H1 (cell line): Measurements from ENCODE around the gene HRH1.

ENCODE experiments used
- CHD7 ChIP-seq: fragments of 300-600 bp; sonication (generic); IDR thresholded peaks from 2 replicates; pipeline ENCODE4 v1.7.1; 2012; ENCODE audit warnings: low read length, moderate library complexity, mild to moderate bottlenecking, inconsistent platforms; ENCODE audit not compliant: insufficient replicate concordance
- CTCF ChIP-seq, 3 experiments: IDR thresholded peaks; 1 replicate in 2 of 3; 2 replicates in 1 of 3; pipeline versions ENCODE4 v1.5.1 to v1.6.1; 2011; ENCODE audit warnings: low read length in 3 of 3, mild to moderate bottlenecking in 3 of 3, inconsistent platforms in 2 of 3, low read depth in 1 of 3, moderate library complexity in 1 of 3; ENCODE audit not compliant: insufficient read depth in 1 of 3; ENCODE audit errors: control extremely low read depth in 1 of 3
- EP300 ChIP-seq, 2 experiments: IDR thresholded peaks; 1 replicate in 1 of 2; 2 replicates in 1 of 2; pipeline ENCODE4 v1.6.1; 2011 to 2012; ENCODE audit warnings: low read depth in 2 of 2, low read length in 2 of 2, mild to moderate bottlenecking in 2 of 2, borderline replicate concordance in 1 of 2, inconsistent platforms in 1 of 2, moderate library complexity in 1 of 2
- EZH2 ChIP-seq: fragments of 200-600 bp; sonication (generic); IDR thresholded peaks from 2 replicates; pipeline ENCODE4 v1.7.1; 2012; ENCODE audit warnings: low read depth, mild to moderate bottlenecking, moderate library complexity, low read length, inconsistent platforms; ENCODE audit not compliant: severe bottlenecking
- POLR2A ChIP-seq, 2 experiments: IDR thresholded peaks; 1 replicate in 1 of 2; 2 replicates in 1 of 2; pipeline ENCODE4 v1.6.1; 2011; ENCODE audit warnings: low read depth in 2 of 2, low read length in 2 of 2, mild to moderate bottlenecking in 2 of 2; ENCODE audit errors: control extremely low read depth in 1 of 2
- SRF ChIP-seq: IDR thresholded peaks from 2 replicates; pipeline ENCODE4 v1.6.1; 2011; ENCODE audit warnings: mild to moderate bottlenecking, low read depth, low read length, moderate library complexity
- SUZ12 ChIP-seq: fragments of 200-600 bp; sonication (generic); IDR thresholded peaks from 2 replicates; pipeline ENCODE4 v1.6.1; 2012; ENCODE audit warnings: mild to moderate bottlenecking, inconsistent platforms, low read length, moderate library complexity, mixed read lengths

GRCh38 chr3:11274566-11275142 is 120.4 kb downstream of the HRH1 start:
- no peak for TF ChIP-seq EP300 (IDR thresholded peaks at IDR 0.05; ENCODE audit: borderline replicate concordance in 1 of 2, low read depth in 2 of 2, low read length in 2 of 2)
- no peak for TF ChIP-seq CTCF (IDR thresholded peaks at IDR 0.05; ENCODE audit: control extremely low read depth in 1 of 3, insufficient read depth in 1 of 3, low read depth in 1 of 3, low read length in 3 of 3)
- TF ChIP-seq EZH2: no peak
- no peak for TF ChIP-seq SRF
- no peak for TF ChIP-seq CHD7
- no peak for TF ChIP-seq SUZ12
- TF ChIP-seq POLR2A (IDR thresholded peaks at IDR 0.05; ENCODE audit: control extremely low read depth in 1 of 2, low read depth in 2 of 2, low read length in 2 of 2): no peak
